CD4-positive, alpha-beta T cell treated with Interleukin-4 for 4 hours (primary cell): Measurements from ENCODE around the gene CNR2.
"Not testable (repeated sequence)": the region's sequence is repeated elsewhere in the genome, so short reads cannot be mapped to it uniquely, and the experiment has no call there.

Source experiments
- DNase-seq: peaks from one replicate; pipeline ENCODE4 v3.0.0-alpha.2; 2020

Gene CNR2

GRCh38 chr1:23879809-23880208 lies 33.4 kb downstream of the CNR2 start:
- no peak for DNase-seq

- DNase-seq = no peak
Observed at GRCh38 chr1:23878668-23879067, 34.5 kb downstream of the CNR2 start.

- DNase-seq = no peak
Observed at GRCh38 chr1:23875382-23875781, 37.8 kb downstream of the CNR2 start.

GRCh38 chr1:23872421-23872820 lies 40.7 kb downstream of the CNR2 start:
- no peak for DNase-seq

GRCh38 chr1:23869051-23869450 lies 44.1 kb downstream of the CNR2 start:
- no peak for DNase-seq

- no peak for DNase-seq
Observed at GRCh38 chr1:23868557-23869016, 44.6 kb downstream of the CNR2 start.

GRCh38 chr1:23867895-23868556 lies 45.1 kb downstream of the CNR2 start, which contains the start of gene FUCA1:
TSS of gene FUCA1 (minus strand) at chr1:23868290. CDS start at chr1:23868286, 4 bp downstream.
- DNase-seq = peak; percentile 96

- DNase-seq = no peak
Observed at GRCh38 chr1:23867542-23867894, 45.6 kb downstream of the CNR2 start.

- no peak for DNase-seq
Observed at GRCh38 chr1:23865543-23865930, 47.6 kb downstream of the CNR2 start.

GRCh38 chr1:23864801-23865542 lies 48.2 kb downstream of the CNR2 start:
- DNase-seq = no peak

GRCh38 chr1:23862640-23863039 lies 50.5 kb downstream of the CNR2 start:
- no peak for DNase-seq

GRCh38 chr1:23854568-23854967 lies 58.6 kb downstream of the CNR2 start:
- DNase-seq = peak; percentile 6

GRCh38 chr1:23853124-23853523 lies 60.0 kb downstream of the CNR2 start:
- DNase-seq = not testable (repeated sequence)

- DNase-seq = not testable (repeated sequence)
Observed at GRCh38 chr1:23851406-23851805, 61.8 kb downstream of the CNR2 start.

GRCh38 chr1:23848673-23849616 lies 64.2 kb downstream of the CNR2 start:
- DNase-seq = no peak

GRCh38 chr1:23847482-23848095 lies 65.6 kb downstream of the CNR2 start:
- DNase-seq = not testable (repeated sequence)

- DNase-seq = no peak
Observed at GRCh38 chr1:23845163-23845562, 68.0 kb downstream of the CNR2 start.

- no peak for DNase-seq
Observed at GRCh38 chr1:23843644-23844043, 69.5 kb downstream of the CNR2 start.

GRCh38 chr1:23838401-23838866 lies 74.7 kb downstream of the CNR2 start:
- peak; percentile 68 for DNase-seq

GRCh38 chr1:23837908-23838307 lies 75.3 kb downstream of the CNR2 start:
- DNase-seq = no peak

- DNase-seq = no peak
Observed at GRCh38 chr1:23836037-23836436, 77.1 kb downstream of the CNR2 start.

- not testable (repeated sequence) for DNase-seq
Observed at GRCh38 chr1:23834156-23834555, 79.0 kb downstream of the CNR2 start.

- DNase-seq = no peak
Observed at GRCh38 chr1:23827717-23828116, 85.4 kb downstream of the CNR2 start.
